ENCODE results near the gene ZNF467.

The ZNF467 gene

DNA sequence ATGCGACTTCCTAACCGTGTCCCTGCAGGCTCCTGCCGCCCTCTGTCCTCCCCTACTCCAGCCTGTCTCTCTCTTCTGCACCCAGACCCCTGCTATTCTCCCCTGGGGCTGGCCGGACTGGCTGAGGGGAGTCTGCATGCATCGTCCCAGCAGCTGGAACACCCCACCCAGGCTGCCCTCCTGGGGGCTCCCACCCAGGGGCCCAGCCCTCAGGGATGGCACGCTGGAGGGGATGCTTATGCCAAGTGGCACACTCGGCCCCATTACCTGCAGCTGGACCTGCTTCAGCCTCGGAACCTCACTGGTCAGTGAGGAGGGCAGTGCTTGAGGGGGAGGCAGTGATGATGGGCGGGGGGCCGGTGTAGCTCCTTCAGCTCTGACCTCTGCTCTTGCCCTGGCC lies 21.7 kb upstream of the ZNF467 start:
- TF ChIP-seq, protein P1, sequence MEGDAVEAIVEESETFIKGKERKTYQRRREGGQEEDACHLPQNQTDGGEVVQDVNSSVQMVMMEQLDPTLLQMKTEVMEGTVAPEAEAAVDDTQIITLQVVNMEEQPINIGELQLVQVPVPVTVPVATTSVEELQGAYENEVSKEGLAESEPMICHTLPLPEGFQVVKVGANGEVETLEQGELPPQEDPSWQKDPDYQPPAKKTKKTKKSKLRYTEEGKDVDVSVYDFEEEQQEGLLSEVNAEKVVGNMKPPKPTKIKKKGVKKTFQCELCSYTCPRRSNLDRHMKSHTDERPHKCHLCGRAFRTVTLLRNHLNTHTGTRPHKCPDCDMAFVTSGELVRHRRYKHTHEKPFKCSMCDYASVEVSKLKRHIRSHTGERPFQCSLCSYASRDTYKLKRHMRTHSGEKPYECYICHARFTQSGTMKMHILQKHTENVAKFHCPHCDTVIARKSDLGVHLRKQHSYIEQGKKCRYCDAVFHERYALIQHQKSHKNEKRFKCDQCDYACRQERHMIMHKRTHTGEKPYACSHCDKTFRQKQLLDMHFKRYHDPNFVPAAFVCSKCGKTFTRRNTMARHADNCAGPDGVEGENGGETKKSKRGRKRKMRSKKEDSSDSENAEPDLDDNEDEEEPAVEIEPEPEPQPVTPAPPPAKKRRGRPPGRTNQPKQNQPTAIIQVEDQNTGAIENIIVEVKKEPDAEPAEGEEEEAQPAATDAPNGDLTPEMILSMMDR (IDR thresholded peaks at IDR 0.05; ENCODE audit: insufficient read depth, low read length, missing control alignments): no peak
- CTCF ChIA-PET: interaction anchor here (1.0 kb wide), 1 partner anchor 15 kb away, joined by 3 read pairs; no protein-coding TSS in a partner anchor
- POLR2A ChIA-PET: no interaction called here
- H3K4me3 ChIP-seq (ENCODE audit: low read depth, low read length): no peak overlapping the region
- DNase-seq (ENCODE audit: low read depth, low spot score): no peak

- TF ChIP-seq, protein P1 (IDR thresholded peaks at IDR 0.05; ENCODE audit: insufficient read depth, low read length, missing control alignments): no peak
- no peak for DNase-seq (ENCODE audit: low read depth, low spot score)
- ChIA-PET CTCF (interaction anchor here (1.0 kb wide), 1 partner anchor 15 kb away, joined by 3 read pairs; no protein-coding TSS in a partner anchor), POLR2A (no interaction called here)
- no peak overlapping the region for H3K4me3 ChIP-seq (ENCODE audit: low read depth, low read length)
These were observed 21.3 kb upstream of the ZNF467 start for GRCh38 chr7:149794661-149795060.

- CTCF ChIA-PET: no interaction called here
These were observed 19.9 kb upstream of the ZNF467 start for GRCh38 chr7:149793261-149793660.

DNA sequence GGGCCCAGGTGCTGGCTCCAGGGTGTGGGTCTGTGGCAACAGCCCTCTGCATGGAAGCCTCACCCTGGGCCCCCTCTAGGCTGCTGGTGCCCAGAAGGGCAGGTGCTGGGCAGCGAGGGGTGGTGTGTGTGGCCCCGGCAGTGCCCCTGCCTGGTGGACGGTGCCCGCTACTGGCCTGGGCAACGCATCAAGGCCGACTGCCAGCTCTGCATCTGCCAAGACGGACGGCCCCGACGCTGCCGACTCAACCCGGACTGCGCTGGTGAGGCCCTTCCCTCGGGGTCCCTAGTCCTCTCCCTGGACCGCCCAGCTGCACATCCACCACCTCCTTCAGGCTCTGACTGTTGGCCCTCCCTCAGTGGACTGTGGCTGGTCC lies 18.8 kb upstream of the ZNF467 start:
- CTCF ChIA-PET: no interaction called here
- no peak for DNase-seq (ENCODE audit: low read depth, low spot score)
- no peak overlapping the region for H3K4me3 ChIP-seq (ENCODE audit: low read depth, low read length)
- TF ChIP-seq, protein P1 (IDR thresholded peaks at IDR 0.05; ENCODE audit: insufficient read depth, low read length, missing control alignments): no peak
- POLR2A ChIA-PET: no interaction called here

More at GRCh38 chr7:149793261-149793660, 19.9 kb upstream of the ZNF467 start:
- no peak for DNase-seq (ENCODE audit: low read depth, low spot score)
- POLR2A ChIA-PET: no interaction called here
- no peak overlapping the region for H3K4me3 ChIP-seq (ENCODE audit: low read depth, low read length)
- TF ChIP-seq, protein P1 (IDR thresholded peaks at IDR 0.05; ENCODE audit: insufficient read depth, low read length, missing control alignments): no peak

DNA sequence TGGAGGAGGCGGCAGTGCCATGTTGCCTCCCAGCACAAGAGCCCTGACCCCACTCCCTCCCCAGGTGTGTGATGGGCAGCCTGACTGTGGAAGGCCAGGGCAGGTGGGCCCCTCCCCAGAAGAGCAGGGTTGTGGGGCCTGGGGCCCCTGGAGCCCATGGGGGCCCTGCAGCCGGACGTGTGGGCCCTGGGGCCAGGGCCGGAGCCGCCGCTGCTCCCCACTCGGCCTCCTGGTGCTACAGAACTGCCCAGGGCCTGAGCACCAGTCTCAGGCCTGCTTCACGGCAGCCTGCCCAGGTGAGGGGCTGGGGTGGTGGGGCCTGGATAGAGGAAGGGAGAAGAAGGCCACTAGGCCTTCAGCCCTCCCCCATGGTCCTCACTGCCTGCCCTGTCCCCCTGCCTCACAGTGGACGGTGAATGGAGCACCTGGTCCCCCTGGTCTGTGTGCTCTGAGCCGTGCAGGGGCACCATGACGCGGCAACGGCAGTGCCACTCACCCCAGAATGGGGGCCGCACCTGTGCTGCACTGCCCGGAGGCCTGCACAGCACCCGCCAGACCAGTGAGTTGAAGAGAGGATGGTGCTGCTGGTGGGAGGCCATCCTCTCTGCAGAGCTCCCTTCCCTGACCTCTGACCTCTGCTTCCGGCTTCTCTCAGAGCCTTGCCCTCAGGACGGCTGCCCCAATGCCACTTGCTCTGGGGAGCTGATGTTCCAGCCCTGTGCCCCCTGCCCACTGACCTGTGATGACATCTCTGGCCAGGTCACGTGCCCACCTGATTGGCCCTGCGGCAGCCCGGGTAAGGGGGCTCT lies 18.2 kb upstream of the ZNF467 start:
- TF ChIP-seq, protein P1 (IDR thresholded peaks at IDR 0.05; ENCODE audit: insufficient read depth, low read length, missing control alignments): no peak
- no peak for DNase-seq (ENCODE audit: low read depth, low spot score)
- no peak overlapping the region for H3K4me3 ChIP-seq (ENCODE audit: low read depth, low read length)
- POLR2A ChIA-PET: no interaction called here
- CTCF ChIA-PET: interaction anchor here (1.1 to 1.9 kb wide), 2 partner anchors 14 kb away, joined by 3 to 4 read pairs; no protein-coding TSS in a partner anchor

DNA sequence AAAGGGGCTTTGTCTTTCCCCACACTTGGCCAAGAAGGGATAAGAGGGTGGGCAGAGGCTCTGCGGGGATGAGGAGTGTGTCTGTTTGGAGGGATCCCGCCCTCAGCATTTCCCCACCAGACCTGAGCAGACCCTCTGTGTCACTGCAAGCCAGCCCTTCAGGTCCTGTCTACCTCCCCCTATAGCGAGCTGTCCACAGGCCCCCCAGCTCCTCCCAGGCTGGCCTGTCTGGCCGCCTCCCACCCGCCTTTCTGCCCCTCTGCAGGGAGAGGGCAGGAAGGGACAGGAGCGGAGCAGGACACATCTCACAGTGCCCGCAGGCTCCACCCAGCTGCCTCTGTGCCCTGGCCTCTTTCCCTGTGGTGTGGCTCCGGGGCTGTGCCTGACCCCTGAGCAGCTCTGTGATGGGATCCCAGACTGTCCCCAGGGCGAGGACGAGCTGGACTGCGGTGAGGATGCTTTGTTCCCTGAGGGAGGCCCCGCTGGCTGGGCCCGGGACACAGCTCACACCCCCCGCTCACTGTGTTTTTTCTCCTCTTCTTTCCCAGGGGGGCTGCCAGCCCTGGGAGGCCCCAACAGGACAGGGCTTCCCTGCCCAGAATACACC lies 17.5 kb upstream of the ZNF467 start:
- no peak for DNase-seq (ENCODE audit: low read depth, low spot score)
- POLR2A ChIA-PET: no interaction called here
- CTCF ChIA-PET: interaction anchor here (1.1 to 1.9 kb wide), 2 partner anchors 13 to 15 kb away, joined by 3 to 4 read pairs; no protein-coding TSS in a partner anchor
- TF ChIP-seq, protein P1 (IDR thresholded peaks at IDR 0.05; ENCODE audit: insufficient read depth, low read length, missing control alignments): no peak
- H3K4me3 ChIP-seq (ENCODE audit: low read depth, low read length): no peak overlapping the region
